SK-N-SH (cell line): Measurements from ENCODE around the gene FDX2. TPM values are rescaled to one million over a fixed set of nuclear protein-coding genes. Genes with fewer than 3 reads are reported as not detected.

Experiments
- CTCF ChIA-PET: fragments of 300-600, 350-600 bp; formaldehyde crosslinking; extraction: SDS; loops from one replicate; lab custom pipeline; 2021; lab: Yijun Ruan, JAX
- POLR2A ChIA-PET: fragments of 350-600 bp; sonication (Branson Sonifier 250); formaldehyde crosslinking; extraction: SDS; loops from one replicate; lab custom pipeline; 2020; ENCODE audit warnings: antibody characterized with exemption, inconsistent platforms; lab: Yijun Ruan, JAX
- DNase-seq: peaks from one replicate; pipeline ENCODE4 v3.0.0; 2012
- H2AFZ ChIP-seq: fragments of 200-600 bp; sonication (generic); 2 replicates; pipeline ENCODE4 v1.8.1; 2016; ENCODE audit warnings: antibody characterized with exemption, mild to moderate bottlenecking, low read depth
- H3F3A ChIP-seq: fragments of 200-600 bp; sonication (generic); replicated peaks from 2 replicates; pipeline ENCODE3; 2016; ENCODE audit warnings: antibody characterized with exemption, mild to moderate bottlenecking; ENCODE audit not compliant: insufficient read depth
- H3K27ac ChIP-seq, 2 experiments: fragments of 200-500 bp in 1 of 2; fragments of 200-600 bp in 1 of 2; sonication (Bioruptor generic) in 1 of 2; sonication (generic), shearing (Covaris generic) in 1 of 2; 2 replicates each; pipeline versions ENCODE4 v1.5.1 to v1.6.1; 2014 to 2016; ENCODE audit warnings: low read depth in 2 of 2, inconsistent platforms in 1 of 2, low read length in 1 of 2, mild to moderate bottlenecking in 1 of 2, mixed read lengths in 1 of 2
- H3K27me3 ChIP-seq: fragments of 200-600 bp; sonication (generic), shearing (Covaris generic); 2 replicates; pipeline ENCODE4 v1.6.1; 2016; ENCODE audit warnings: mixed run types; ENCODE audit not compliant: insufficient read depth
- H3K36me3 ChIP-seq, 2 experiments: fragments of 200-500 bp in 1 of 2; fragments of 200-600 bp in 1 of 2; sonication (Bioruptor generic) in 1 of 2; sonication (generic) in 1 of 2; replicated peaks in 1 of 2; 2 replicates each; pipeline versions ENCODE3 to v1.5.1; 2014 to 2016; ENCODE audit warnings: low read length in 1 of 2, mild to moderate bottlenecking in 1 of 2; ENCODE audit not compliant: insufficient read depth in 2 of 2, control insufficient read depth in 1 of 2
- H3K4me1 ChIP-seq, 2 experiments: fragments of 200-500 bp in 1 of 2; fragments of 200-600 bp in 1 of 2; sonication (Bioruptor generic) in 1 of 2; sonication (generic), shearing (Covaris generic) in 1 of 2; 2 replicates each; pipeline versions ENCODE4 v1.5.1 to v1.6.1; 2014 to 2016; ENCODE audit warnings: low read depth in 1 of 2, low read length in 1 of 2, mixed run types in 1 of 2; ENCODE audit not compliant: insufficient read depth in 2 of 2, control insufficient read depth in 1 of 2
- H3K4me2 ChIP-seq: fragments of 200-600 bp; sonication (generic), shearing (Covaris generic); 2 replicates; pipeline ENCODE4 v1.6.1; 2017; ENCODE audit warnings: mixed run types
- H3K4me3 ChIP-seq, 2 experiments: fragments of 200-500 bp in 1 of 2; fragments of 200-600 bp in 1 of 2; sonication (Bioruptor generic) in 1 of 2; sonication (generic), shearing (Covaris generic) in 1 of 2; 2 replicates each; pipeline versions ENCODE4 v1.5.1 to v1.8.1; 2014 to 2016; ENCODE audit warnings: low read depth in 2 of 2, inconsistent platforms in 1 of 2, low read length in 1 of 2, mild to moderate bottlenecking in 1 of 2, mixed read lengths in 1 of 2, moderate library complexity in 1 of 2
- H3K79me2 ChIP-seq: fragments of 200-600 bp; sonication (generic); 2 replicates; pipeline ENCODE4 v1.8.1; 2017; ENCODE audit warnings: mild to moderate bottlenecking; ENCODE audit not compliant: insufficient read depth
- H3K9ac ChIP-seq: fragments of 200-600 bp; sonication (generic); 2 replicates; pipeline ENCODE4 v1.6.1; 2017; ENCODE audit warnings: mixed run types
- H3K9me2 ChIP-seq: fragments of 200-600 bp; sonication (generic); 2 replicates; pipeline ENCODE4 v1.6.1; 2017; ENCODE audit warnings: mixed run types
- H3K9me3 ChIP-seq: fragments of 200-600 bp; sonication (generic); 2 replicates; pipeline ENCODE4 v1.6.1; 2017; ENCODE audit warnings: mixed run types, mild to moderate bottlenecking, moderate library complexity
- H4K20me1 ChIP-seq: fragments of 200-600 bp; sonication (generic); 2 replicates; pipeline ENCODE4 v1.6.1; 2017; ENCODE audit warnings: mild to moderate bottlenecking, mixed run types; ENCODE audit not compliant: insufficient read depth
- CHD2 ChIP-seq: fragments of 150-350 bp; IDR thresholded peaks from 2 replicates; pipeline ENCODE4 v1.6.1; 2018; ENCODE audit warnings: low read length; ENCODE audit not compliant: partially characterized antibody
- FOXJ3 ChIP-seq: sonication (generic); formaldehyde crosslinking; IDR thresholded peaks from 2 replicates; pipeline ENCODE4 v1.5.1; 2020; ENCODE audit warnings: mild to moderate bottlenecking, missing genetic modification reagents
- GATA2 ChIP-seq: sonication (generic); formaldehyde crosslinking; IDR thresholded peaks from 2 replicates; pipeline ENCODE4 v1.5.0; 2020; ENCODE audit warnings: mild to moderate bottlenecking, missing genetic modification reagents
- JUND ChIP-seq: IDR thresholded peaks from 2 replicates; pipeline ENCODE4 v1.4.0; 2012
- MEF2A ChIP-seq: IDR thresholded peaks from 2 replicates; pipeline ENCODE4 v1.4.0; 2012; ENCODE audit warnings: low read depth, borderline replicate concordance
- MXI1 ChIP-seq: IDR thresholded peaks from 2 replicates; pipeline ENCODE4 v1.6.1; 2012; ENCODE audit warnings: mild to moderate bottlenecking, low read depth, low read length, improper control_type of control experiment
- NFIC ChIP-seq: IDR thresholded peaks from 2 replicates; pipeline ENCODE4 v1.4.0; 2012; ENCODE audit warnings: borderline replicate concordance
- POLR2AphosphoS5 ChIP-seq: IDR thresholded peaks from 2 replicates; pipeline ENCODE4 v1.6.1; 2012; ENCODE audit warnings: low read depth, low read length
- RCOR1 ChIP-seq: fragments of 150-350 bp; IDR thresholded peaks from 2 replicates; pipeline ENCODE4 v1.6.1; 2017; ENCODE audit warnings: antibody characterized with exemption, low read length
- REST ChIP-seq: IDR thresholded peaks from 2 replicates; pipeline ENCODE4 v1.6.1; 2012; ENCODE audit warnings: mild to moderate bottlenecking, low read depth, low read length, moderate library complexity
- RXRA ChIP-seq: IDR thresholded peaks from 2 replicates; pipeline ENCODE4 v1.4.0; 2012; ENCODE audit warnings: low read depth, mild to moderate bottlenecking, borderline replicate concordance
- SMC3 ChIP-seq: IDR thresholded peaks from 2 replicates; pipeline ENCODE4 v1.6.1; 2012; ENCODE audit warnings: low read depth, low read length, improper control_type of control experiment
- TAF1 ChIP-seq: IDR thresholded peaks from 2 replicates; pipeline ENCODE4 v1.6.1; 2012; ENCODE audit warnings: low read depth, mild to moderate bottlenecking, low read length, moderate library complexity, borderline replicate concordance
- USF1 ChIP-seq: IDR thresholded peaks from 2 replicates; pipeline ENCODE4 v1.4.0; 2012; ENCODE audit warnings: low read depth, borderline replicate concordance
- ZBTB33 ChIP-seq: IDR thresholded peaks from 2 replicates; pipeline ENCODE4 v1.4.0; 2012; ENCODE audit warnings: low read depth, borderline replicate concordance
- WGBS: methylation state at CpG from one replicate; pipeline ENCODE4 v1.1.6; 2017; ENCODE audit warnings: low lambda C conversion rate; 5-methylcytosine and 5-hydroxymethylcytosine counted together
- polyA plus RNA-seq, 3 experiments: library from polyadenylated mRNA; depleted of rRNA; stranded (reverse); fragments of >200 nt; gene quantifications; 2 replicates each; pipeline ENCODE4 v1.2.3, GENCODE V29; 2012

Gene FDX2
- polyA plus RNA-seq, 1 of the 3 experiments (the other 2 are of a cell fraction) = 45.8 TPM

DNA sequence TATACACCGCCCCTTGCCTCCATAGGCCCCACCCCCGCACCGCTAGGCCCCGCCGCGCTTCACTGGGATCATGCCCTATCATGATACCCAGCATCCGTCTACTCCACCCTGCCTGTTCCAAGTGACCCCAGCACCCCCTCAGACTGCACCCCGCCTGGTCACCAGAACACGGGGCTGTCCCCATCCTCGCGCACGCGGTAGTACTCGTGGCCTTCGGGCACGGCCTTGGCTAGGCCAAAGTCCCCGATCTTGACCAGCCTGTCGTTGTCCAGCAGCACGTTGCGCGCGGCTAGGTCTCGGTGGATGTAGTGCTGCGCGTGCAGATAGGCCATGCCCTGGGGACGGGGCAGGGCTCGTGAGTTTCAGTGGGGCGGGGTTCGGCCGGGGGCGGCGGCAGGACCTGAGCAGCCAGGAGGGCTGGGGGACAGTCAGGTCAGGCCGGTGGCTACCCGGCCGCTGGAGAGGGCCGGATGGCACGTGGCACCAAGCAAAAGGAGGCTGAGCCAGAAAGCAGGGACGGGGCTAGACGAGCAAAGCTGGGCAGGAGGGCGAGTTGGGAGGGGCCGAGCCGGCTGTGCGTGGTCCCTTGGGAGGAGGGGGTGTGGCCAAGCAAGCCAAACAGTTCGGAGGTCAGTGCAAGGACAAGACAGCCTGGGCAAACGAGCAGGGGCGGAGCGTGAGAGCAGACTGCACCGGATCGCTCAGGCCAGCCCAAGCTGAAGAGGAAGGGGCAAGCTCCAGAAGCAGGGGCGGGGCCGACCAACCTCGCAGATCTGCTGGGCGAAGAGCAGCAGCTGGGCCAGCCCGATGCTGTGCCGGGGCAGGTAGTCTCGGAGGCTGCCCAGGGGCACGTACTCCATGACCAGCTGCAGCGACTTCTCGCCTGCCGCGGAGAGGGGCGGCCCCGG is 37.2 kb upstream of the FDX2 start:
- H3F3A ChIP-seq = no peaks in the 10 kb centered on the region
- TF ChIP-seq SMC3 (no peak), MEF2A (no peak), JUND (no peak), POLR2AphosphoS5 (no peak), CHD2 (no peak), MXI1 (no peak), RCOR1 (no peak), RXRA (no peak), FOXJ3 (CRISPR knock-in tag) (no peak), GATA2 (CRISPR knock-in tag) (no peak), ZBTB33 (no peak), USF1 (no peak), TAF1 (no peak), REST (no peak), NFIC (no peak)
- TF ChIP-seq, all 33 proteins: peak for 0
- Histone ChIP-seq H3K4me2 (no peak overlapping the region), H3K27ac (no peak overlapping the region), H4K20me1 (no peaks in the 10 kb centered on the region), H3K9me2 (no peaks in the 10 kb centered on the region), H3K4me3 (no peak overlapping the region), H3K79me2 (no peaks in the 10 kb centered on the region), H3K27me3 (no peaks in the 10 kb centered on the region), H3K9me3 (no peaks in the 10 kb centered on the region), H2AFZ (no peak overlapping the region), H3K36me3 (peaks cover 8 to 10% of the 10 kb centered on the region in 2 experiments), H3K9ac (no peak overlapping the region), H3K4me1 (no peaks in the 10 kb centered on the region)
- ChIA-PET POLR2A (no interaction called here), CTCF (interaction anchor here (0.5 kb wide), 1 partner anchor 12 kb away, joined by 3 read pairs; no protein-coding TSS in a partner anchor)
- DNase-seq = no peak
- 96% methylated on average over 53 of the region's 63 CpGs for WGBS
